Esophagus squamous epithelium (tissue), 4 donors: ENCODE results near the gene DMKN.

Experiments used
- POLR2A ChIP-seq, 4 donors: fragments of 450-650 bp; IDR thresholded peaks; one replicate each; pipeline ENCODE4 v1.6.1; 2017; ENCODE audit warnings: antibody characterized with exemption in 4 of 4, mild to moderate bottlenecking in 4 of 4, moderate library complexity in 3 of 4
- TF ChIP-seq, protein P1 (sequence below), 6 experiments: fragments of 450-650 bp in 4 of 6; fragments of 200-600 bp in 2 of 6; sonication (generic) in 2 of 6; IDR thresholded peaks; one replicate each; pipeline ENCODE4 v1.5.1; 2016 to 2019; ENCODE audit warnings: antibody characterized with exemption in 6 of 6, mild to moderate bottlenecking in 4 of 6, moderate library complexity in 4 of 6

- TF ChIP-seq, protein P1, sequence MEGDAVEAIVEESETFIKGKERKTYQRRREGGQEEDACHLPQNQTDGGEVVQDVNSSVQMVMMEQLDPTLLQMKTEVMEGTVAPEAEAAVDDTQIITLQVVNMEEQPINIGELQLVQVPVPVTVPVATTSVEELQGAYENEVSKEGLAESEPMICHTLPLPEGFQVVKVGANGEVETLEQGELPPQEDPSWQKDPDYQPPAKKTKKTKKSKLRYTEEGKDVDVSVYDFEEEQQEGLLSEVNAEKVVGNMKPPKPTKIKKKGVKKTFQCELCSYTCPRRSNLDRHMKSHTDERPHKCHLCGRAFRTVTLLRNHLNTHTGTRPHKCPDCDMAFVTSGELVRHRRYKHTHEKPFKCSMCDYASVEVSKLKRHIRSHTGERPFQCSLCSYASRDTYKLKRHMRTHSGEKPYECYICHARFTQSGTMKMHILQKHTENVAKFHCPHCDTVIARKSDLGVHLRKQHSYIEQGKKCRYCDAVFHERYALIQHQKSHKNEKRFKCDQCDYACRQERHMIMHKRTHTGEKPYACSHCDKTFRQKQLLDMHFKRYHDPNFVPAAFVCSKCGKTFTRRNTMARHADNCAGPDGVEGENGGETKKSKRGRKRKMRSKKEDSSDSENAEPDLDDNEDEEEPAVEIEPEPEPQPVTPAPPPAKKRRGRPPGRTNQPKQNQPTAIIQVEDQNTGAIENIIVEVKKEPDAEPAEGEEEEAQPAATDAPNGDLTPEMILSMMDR (IDR thresholded peaks at IDR 0.05), result no peak
- TF ChIP-seq POLR2A (IDR thresholded peaks at IDR 0.05), result no peak
Measured at GRCh38 chr19:35474104-35474503, 39.3 kb downstream of the DMKN start.
